Suppressor macrophage (primary cell): ENCODE measurements around the gene SLC22A6.

Experiments used
- DNase-seq, 4 experiments: peaks; one replicate each; pipeline ENCODE4 v3.0.0-alpha.2; 2020 to 2022
- total RNA-seq, 17 experiments: gene quantifications; one replicate each; lab custom pipeline; 2026; ENCODE audit warnings: mixed read lengths in 6 of 17, inconsistent platforms in 3 of 17; lab: John Stamatoyannopoulos, UW

Gene SLC22A6
- total RNA-seq = 0 to 1.4 (median 0) reads per million in 17 experiments

DNA sequence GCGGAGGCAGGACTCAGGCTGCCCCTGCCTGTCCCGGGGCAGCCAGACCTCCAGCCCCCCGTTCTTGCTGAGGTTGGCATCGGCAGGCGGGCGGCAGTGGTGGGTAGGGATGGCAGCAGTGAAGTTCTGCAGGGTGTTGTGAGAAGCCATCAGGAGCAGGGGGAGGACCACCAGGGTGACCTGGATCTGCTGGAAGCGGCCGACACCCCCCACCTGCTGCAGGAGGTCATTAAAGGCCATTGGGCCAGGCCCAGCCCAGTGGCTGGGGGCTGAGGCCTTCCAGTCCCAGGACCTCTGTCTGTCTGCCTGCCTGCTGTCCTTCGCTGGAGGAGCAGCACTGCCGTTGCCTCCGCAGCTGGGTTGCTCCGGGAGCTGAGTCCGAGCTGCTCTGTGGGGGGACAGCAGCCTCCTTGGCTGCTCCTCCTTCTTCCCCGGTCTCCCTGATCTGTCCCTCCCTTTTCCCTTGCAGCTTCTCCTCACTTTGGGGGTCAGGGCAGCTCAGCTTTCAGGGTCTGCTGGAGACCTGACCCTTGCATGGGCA is at the start of gene SLC22A6:
SLC22A6 (minus strand) TSS at position 517 of the 541 bp plus-strand sequence; CDS start at position 240, 277 bp downstream.
- no peak for DNase-seq

- DNase-seq = no peak
Observed at GRCh38 chr11:63032457-63032856, 47.7 kb upstream of the SLC22A6 start.

- DNase-seq = peak; percentile 97
Observed at GRCh38 chr11:63023841-63024648, 39.3 kb upstream of the SLC22A6 start.

- DNase-seq = peak in 1 of 4 experiments; percentile 1
Observed at GRCh38 chr11:63023222-63023814, 38.6 kb upstream of the SLC22A6 start.

GRCh38 chr11:63022441-63022840 is 37.7 kb upstream of the SLC22A6 start:
- no peak for DNase-seq

DNA sequence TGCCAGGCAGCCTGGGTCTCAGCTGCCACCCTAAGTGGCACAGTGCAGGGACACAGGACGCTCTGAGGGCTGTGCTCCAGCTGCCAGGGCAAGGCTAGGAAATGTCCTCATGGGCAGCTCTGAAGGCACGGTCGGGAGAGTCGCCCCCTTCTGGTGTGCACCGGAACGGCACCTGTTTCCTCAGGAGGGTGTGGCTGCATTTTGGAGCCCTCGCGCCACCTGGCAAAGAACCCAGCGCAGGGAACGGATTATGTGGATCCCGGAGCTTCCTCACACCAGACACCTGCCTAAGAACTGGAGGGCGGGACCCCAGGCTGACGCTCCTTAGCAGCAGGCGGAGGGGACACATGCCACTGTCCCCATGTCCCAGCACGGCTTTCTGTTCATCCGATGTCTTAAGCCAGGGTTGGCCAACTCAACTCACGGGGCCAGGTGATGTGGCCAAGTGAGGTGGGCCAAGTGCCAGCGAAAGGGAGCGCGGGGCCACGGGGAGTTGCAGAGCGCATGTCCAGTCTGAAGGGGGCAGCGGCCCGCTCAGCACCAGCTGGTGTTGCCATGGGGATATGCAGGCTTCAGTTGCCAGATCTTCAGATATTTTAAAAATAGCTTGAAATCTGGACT is 36.0 kb upstream of the SLC22A6 start:
- DNase-seq = peak in 3 of 4 experiments; percentile 9 to 32 (median 13)

- no peak for DNase-seq
Observed at GRCh38 chr11:63019506-63019905, 34.7 kb upstream of the SLC22A6 start.

DNA sequence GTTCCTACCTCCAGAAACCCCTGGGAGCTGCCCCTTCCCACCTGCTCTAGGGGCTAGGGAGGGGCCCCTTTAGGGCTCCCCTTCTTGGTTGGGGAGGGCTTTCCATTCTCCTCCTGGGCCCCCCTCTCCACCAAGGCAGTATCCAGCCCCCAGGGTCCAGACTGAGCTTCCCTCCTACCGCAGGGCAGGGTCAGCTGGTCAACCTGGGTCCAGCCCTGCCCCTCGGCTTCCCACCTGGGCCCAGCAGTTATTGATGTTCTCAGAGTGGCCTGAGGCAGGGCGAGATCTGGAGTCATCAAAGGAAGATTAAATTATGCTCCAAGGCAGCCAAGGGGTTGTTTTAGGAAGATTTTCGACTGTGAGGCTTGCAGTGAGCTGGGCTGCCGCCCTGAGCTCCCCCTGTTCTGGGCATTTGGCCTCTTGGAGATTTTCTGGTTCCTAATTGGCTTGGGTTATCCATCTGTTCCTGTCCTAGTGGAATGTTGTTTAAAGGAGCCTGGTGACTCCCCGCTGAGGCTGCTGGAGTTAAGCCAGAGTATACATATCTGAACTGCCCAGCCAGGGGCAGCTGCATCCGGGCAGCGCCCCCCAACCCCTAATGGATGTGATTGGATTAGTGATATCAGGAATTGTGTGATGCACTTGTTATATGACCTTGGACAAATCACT is 32.7 kb upstream of the SLC22A6 start:
- no peak for DNase-seq

- DNase-seq = no peak
Observed at GRCh38 chr11:63015521-63016215, 30.9 kb upstream of the SLC22A6 start, which contains the start of gene SLC22A8. SLC22A8 (minus strand) TSS chr11:63015841; CDS start chr11:63014958, 883 bp downstream.

GRCh38 chr11:63014408-63015055 is 29.8 kb upstream of the SLC22A6 start:
- DNase-seq = no peak

- no peak for DNase-seq
Observed at GRCh38 chr11:63012839-63013238, 28.1 kb upstream of the SLC22A6 start.

DNA sequence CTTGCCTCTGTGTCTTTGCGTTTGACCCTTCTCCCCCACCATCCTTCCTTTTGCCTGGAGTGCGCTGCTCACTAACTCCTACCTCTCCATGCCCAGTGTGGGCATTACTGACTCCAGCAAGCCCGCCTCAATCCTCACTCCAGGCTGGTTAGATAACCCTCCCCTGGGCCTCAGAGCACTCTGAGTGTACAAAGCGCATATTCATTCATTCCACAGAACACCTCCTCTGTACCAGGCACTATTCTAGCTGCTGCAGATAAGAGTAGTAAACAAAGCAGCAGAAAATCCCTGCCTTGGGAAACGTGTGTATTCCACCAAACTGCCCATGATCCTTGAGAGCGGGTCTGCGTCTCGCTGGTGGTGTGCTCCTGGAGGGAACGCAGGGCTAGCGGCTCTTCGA is 27.7 kb upstream of the SLC22A6 start:
- DNase-seq = no peak

DNA sequence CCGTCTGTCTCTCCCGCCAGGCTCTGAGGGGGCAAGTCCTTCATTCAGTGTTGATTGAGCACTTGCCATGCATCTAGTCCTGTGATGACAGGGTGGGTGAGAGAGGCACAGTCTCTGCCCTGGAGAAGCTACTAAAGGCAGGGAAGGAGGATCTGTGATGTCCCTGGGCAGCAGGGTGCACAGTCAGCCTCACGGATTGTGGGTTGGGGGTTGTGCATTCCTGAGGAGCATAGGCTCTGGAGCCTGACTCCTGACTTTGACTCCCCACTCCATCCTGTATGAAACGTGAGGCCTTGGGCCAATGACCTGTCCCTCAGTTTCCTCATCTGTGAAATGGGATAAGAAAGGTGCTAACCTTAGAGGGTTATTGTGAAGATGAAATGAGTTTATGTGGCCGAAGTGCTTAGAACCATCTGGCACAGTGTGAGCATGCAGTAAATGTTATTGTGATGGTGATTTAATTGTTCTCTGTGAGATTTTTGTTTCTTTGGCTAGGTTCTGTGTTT is 26.2 kb upstream of the SLC22A6 start:
- no peak for DNase-seq

DNA sequence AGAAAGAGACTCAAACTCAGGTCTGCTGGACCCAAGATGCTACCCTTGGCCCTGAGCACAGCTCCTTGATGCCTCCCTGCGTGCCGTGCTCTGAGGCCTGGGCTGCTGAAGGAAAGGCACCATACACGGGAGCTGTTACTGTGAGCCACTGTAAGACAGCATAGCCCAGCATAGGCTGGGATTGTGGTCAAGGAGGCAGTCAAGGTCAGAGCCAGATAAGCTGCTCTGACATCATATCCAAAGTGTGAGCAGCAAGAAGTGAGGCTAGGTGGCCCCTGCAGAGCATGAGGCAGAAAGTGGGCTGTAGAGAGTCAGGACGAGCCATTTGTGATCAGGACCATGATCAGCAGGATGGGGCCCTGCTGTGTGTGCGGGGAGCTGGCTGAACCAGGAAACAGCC is 23.2 kb upstream of the SLC22A6 start:
- no peak for DNase-seq

- no peak for DNase-seq
Observed at GRCh38 chr11:63001456-63001855, 16.7 kb upstream of the SLC22A6 start.

DNA sequence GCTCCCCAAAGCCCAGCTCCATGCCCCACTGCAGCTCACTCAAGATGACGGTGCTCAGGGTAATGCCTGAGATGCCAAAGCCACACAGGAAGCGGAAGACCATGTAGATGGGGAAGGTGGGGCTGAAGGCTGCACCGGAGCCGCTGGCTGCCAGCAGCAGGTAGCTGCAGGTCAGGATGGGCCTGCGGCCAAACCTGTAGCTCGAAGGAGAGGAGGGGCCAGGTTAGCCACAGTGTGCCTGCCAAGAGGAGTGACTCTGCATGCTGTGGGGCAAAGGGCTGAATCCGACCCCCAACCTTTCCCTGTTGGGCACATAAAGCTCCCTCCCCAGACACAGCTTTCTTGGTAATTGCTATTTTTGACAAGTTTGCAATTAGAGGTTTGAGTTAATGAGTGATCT is 14.9 kb upstream of the SLC22A6 start:
- DNase-seq = no peak

GRCh38 chr11:62999156-62999555 is 14.4 kb upstream of the SLC22A6 start:
- no peak for DNase-seq

- no peak for DNase-seq
Observed at GRCh38 chr11:62996271-62996670, 11.5 kb upstream of the SLC22A6 start.

DNA sequence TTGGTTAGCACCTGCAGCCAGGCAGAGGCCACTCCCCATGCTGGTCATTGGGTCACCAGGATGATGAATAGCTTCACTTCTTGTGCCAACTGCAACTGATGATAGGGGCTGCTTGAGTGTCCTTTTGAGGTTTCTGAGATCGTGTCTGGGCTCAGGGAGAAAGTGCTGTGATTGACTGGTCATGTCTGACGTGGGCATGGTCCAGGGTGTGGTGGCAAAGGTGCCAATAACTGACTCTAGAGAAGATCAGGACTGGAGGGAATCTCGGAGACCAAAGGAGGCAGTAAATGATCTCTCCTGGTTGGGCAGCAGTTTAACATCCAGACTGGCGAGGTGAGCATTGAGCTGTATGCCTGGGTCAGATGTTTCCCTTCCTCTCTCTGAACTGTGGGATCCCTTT is 10.0 kb upstream of the SLC22A6 start:
- no peak for DNase-seq

DNA sequence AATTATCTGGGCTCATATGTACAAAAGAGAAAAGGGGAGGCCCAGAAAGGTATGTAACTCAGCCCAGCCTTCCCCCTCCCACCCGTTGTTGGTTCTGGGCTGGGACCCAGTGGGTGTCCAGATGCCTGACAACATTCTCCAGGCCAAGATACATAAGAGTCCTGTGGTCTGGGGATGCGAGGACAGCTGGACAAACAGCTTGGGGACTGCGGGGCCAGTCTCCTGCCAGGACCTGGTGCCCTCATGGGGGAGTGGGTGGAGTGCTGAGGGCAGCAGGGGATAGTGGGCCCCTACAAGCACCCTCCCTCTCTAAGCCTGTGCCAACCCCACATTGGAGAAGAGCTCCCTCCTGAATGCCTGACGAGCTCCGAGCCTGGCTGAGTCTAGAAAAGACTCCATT is 3.5 kb upstream of the SLC22A6 start:
- no peak for DNase-seq

DNA sequence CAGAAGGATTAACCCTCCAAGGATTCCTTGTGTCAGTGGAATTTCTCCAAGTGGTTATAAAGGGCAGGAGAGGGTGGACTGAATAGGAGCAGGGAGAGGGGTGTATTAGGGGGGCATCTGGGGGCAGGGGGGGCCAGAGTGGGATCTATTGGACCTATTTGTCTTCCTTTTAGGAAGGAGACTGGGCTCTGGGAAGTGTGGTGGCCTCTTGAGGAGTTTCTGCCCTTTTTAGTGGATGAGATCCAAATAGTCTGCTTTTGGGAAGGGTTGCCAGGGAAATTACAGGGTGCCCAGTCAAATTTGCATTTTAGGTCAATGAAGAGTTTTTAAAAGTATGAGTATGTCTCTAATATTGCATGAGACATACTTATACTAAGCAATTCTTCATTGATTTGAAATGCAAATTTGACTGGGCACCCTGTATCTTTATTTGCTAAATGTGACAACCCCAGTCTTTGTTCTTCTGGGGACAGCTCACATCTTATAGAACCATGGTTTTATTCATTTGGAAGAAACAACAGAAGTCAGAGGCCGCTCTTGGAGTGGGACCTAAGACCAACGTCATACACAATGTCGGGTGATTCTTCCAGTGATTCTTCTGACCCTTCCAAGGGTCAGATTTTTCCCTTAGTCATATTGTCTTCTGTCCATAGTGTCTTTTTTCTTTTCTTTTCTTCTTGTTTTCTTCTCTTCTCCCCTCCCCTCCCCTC is 429 bp upstream of the SLC22A6 start:
- DNase-seq = no peak
